Epithelial cell of proximal tubule (primary cell): ENCODE measurements around the gene PARD3B. TPM values are rescaled to one million over a fixed set of nuclear protein-coding genes. Genes with fewer than 3 reads are reported as not detected.

Source experiments
- DNase-seq: peaks from one replicate; pipeline ENCODE4 v3.0.0-alpha.2; 2011; ENCODE audit warnings: low read depth
- H3K4me3 ChIP-seq: 2 replicates; pipeline ENCODE4 v1.5.1; 2011; ENCODE audit warnings: low read depth, mild to moderate bottlenecking, low read length
- CTCF ChIP-seq: conservative IDR thresholded peaks from 2 replicates; pipeline ENCODE4 v1.5.1; 2012; ENCODE audit warnings: low read depth, mild to moderate bottlenecking, low read length
- total RNA-seq: library from RNA; depleted of rRNA; stranded (reverse); fragments of >200 nt; gene quantifications from 2 replicates; pipeline ENCODE4 v1.2.3, GENCODE V29; 2015

Gene PARD3B
- total RNA-seq, 1 donor from 2014 or later, result 3.6 TPM

- DNase-seq, result no peak
Observed at GRCh38 chr2:204950695-204951346, 405.5 kb downstream of the PARD3B start.

GRCh38 chr2:204958371-204958770 is 413.1 kb downstream of the PARD3B start:
- no peak for TF ChIP-seq CTCF
- no peak for DNase-seq
- H3K4me3 ChIP-seq, result no peak overlapping the region

More at GRCh38 chr2:204950695-204951346, 405.5 kb downstream of the PARD3B start:
- no peak for TF ChIP-seq CTCF
- no peak overlapping the region for H3K4me3 ChIP-seq

- DNase-seq, result no peak
- no peak overlapping the region for H3K4me3 ChIP-seq
- no peak for TF ChIP-seq CTCF
Observed at GRCh38 chr2:204964414-204964813, 419.1 kb downstream of the PARD3B start.

GRCh38 chr2:204966245-204966644 is 421.0 kb downstream of the PARD3B start:
- H3K4me3 ChIP-seq, result no peak overlapping the region
- DNase-seq, result no peak
- no peak for TF ChIP-seq CTCF

GRCh38 chr2:204967199-204967960 is 422.1 kb downstream of the PARD3B start:
- no peak overlapping the region for H3K4me3 ChIP-seq
- TF ChIP-seq CTCF, result no peak
- DNase-seq, result no peak

GRCh38 chr2:204971206-204971907 is 426.1 kb downstream of the PARD3B start:
- no peak for TF ChIP-seq CTCF
- DNase-seq, result no peak
- H3K4me3 ChIP-seq, result no peak overlapping the region
